IPS DF 19.7 (cell line): ENCODE data around the gene TRIM68.

ENCODE experiments used
- DNase-seq: peaks from one replicate; pipeline ENCODE4 v3.0.0-alpha.2; 2013; ENCODE audit warnings: low read depth, low spot score

The TRIM68 gene, protein sequence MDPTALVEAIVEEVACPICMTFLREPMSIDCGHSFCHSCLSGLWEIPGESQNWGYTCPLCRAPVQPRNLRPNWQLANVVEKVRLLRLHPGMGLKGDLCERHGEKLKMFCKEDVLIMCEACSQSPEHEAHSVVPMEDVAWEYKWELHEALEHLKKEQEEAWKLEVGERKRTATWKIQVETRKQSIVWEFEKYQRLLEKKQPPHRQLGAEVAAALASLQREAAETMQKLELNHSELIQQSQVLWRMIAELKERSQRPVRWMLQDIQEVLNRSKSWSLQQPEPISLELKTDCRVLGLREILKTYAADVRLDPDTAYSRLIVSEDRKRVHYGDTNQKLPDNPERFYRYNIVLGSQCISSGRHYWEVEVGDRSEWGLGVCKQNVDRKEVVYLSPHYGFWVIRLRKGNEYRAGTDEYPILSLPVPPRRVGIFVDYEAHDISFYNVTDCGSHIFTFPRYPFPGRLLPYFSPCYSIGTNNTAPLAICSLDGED

DNA sequence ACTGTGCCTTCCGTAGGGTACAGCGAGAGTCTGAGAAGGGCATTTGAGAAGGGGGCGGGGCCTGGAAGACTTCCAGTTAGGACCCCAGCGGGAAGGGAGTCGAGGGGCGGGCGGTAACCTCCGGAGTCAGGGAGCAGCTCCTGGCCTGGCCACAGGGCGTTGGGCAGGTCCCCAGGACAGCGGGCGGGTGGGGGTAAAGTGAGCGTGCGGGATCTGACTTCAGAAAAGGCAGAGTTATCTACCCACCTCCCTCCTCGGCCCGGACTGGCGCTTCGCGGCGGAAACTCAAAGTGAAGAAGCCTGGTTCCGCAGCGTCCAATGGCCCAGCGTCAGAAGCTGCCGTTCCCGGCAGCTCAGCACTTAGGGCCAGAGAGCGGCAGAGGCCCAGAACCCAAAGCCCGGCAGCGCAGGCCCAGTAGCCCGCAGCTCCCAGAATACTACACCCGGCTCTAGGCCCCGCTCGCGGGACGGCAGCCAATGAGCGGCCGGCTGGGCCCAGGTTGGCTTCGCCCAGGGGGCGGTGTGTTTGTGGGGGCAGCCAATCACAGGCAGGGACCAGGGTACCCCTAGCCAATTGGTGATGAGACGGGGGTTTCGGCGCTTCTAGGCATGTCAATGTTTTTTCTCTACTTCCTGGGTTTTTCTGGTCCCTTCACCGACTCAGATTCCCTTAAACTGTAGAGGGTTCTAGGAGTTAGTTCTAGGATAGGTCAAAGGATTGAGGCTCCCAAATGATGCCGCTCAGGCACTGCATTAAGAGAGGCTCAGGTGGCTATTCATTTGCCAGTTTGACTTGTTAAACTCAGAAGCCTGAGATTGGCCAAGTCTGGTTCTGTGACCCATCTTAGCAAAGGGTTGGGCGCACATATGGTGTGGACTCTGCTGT is at the start of gene TRIM68:
Gene TRIM68 (minus strand): TSS at position 451 of the 886 bp plus-strand sequence. CDS start 2,727 bp downstream, outside the sequence.
- peak; percentile 69 for DNase-seq

DNA sequence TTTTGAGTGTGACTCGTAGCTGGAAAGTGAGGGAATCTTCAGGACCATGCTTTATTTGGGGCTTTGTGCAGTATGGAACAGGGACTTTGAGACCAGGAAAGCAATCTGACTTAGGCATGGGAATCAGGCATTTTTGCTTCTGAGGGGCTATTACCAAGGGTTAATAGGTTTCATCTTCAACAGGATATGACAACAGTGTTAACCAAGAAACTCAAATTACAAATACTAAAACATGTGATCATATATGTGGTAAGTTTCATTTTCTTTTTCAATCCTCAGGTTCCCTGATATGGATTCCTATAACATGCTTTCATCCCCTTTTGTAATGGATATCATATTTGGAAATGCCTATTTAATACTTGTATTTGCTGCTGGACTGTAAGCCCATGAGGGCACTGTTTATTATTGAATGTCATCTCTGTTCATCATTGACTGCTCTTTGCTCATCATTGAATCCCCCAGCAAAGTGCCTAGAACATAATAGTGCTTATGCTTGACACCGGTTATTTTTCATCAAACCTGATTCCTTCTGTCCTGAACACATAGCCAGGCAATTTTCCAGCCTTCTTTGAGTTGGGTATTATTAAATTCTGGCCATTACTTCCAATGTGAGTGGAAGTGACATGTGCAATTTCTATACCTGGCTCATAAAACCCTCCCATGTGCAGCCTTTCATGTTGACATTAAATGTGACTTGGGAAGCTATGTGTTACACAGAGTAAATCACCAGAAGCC is 46.8 kb upstream of the TRIM68 start:
- DNase-seq: no peak

DNA sequence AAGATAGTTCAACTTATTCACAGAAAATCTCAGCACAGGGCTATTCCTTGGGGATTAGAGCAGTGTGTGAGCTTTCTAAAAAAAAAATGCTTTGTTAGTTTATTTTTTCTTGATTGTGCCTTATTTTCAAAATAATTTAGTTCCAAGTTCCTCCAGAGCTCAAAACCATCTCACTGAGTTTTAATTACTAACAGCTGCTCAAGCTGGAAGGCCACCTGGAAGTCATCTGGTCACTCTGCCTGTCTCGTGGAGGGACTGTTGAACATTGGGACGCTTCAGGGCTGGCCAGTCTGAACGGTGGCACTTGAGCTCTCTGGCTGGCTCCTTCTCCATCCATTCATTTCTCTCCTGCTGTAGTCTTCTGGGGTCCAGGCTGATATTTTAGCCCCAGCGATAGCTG is 39.7 kb upstream of the TRIM68 start:
- DNase-seq: no peak

DNA sequence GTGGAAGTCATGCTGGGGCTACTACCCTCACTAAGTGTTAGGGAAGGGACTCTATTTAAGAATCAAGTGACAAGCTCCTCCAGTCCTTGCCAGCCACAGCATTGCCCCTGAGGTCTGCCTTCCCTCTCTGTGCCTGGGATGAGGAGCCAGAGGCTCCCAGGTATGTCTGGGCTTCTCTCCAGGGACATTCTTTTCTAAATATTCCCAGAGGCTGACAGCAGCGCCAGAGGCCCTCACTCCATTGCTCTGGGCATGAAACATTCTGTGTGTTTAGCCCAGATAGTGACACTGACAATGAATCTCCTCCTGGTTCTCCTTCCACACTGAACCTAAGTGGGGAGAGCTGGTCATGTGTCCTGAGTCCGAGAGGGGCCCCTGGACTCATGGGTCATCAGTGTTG is 37.9 kb upstream of the TRIM68 start:
- DNase-seq: no peak

DNA sequence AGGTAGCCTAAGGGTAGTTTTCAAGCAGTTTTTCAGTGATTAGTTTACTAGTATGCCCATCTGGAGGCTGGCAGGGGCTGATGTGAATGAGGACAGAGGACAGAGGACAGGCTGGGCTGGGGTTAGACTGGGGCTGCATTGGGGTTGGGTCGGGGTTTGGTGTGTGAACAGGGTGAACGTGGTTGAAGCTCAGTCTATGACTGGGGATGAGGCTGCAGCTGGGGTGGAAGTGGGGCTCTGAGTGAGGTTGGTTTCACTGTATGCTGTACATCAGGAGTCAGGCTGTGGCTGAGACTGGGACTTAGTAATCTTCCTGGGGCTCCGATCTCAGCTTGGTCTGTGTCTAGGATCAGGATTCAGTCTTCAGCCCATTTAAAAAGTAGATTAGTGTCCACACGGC is 36.2 kb upstream of the TRIM68 start:
- DNase-seq: no peak

DNA sequence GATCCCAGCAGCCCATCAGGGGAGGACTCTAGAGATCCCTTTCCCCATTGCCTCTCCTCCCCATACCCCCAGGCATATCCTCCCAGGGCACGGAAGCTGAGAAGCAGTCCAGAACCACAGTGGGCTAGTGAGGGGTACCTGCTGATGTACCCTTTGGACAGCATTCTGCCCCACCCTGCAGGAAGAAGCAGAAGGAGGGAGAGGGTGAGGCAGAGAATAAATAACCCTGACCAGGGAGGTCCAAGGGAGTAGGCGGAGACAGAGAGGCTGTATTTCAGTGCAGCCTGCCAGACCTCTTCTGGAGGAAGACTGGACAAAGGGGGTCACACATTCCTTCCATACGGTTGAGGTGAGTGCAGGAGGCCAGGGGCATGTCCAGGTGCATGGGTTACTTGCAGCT is 35.7 kb upstream of the TRIM68 start, which contains the start of gene OR51E1:
Gene OR51E1 (plus strand): TSS at position 301 of the 400 bp plus-strand sequence. CDS start 8,545 bp downstream, outside the sequence.
- DNase-seq: no peak

DNA sequence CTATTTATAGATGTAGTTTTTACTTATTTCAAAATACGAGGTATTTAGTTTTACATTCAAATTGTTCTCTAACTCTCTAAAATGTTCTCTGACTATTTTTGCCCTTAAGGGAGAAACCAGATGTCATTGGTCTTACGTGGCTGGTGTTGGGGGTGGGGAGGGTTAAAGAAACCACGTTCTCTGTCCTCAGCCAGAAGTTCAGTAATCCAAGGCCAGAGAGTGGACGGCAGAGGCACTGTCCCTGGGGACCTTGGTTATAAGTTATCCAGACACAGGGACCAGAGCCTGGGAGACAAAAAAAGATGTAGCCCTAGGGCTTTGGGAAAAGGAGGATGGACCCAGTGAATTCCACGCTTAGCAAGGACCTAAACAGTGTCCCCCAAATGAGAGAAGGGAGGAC is 35.0 kb upstream of the TRIM68 start:
- DNase-seq: no peak

DNA sequence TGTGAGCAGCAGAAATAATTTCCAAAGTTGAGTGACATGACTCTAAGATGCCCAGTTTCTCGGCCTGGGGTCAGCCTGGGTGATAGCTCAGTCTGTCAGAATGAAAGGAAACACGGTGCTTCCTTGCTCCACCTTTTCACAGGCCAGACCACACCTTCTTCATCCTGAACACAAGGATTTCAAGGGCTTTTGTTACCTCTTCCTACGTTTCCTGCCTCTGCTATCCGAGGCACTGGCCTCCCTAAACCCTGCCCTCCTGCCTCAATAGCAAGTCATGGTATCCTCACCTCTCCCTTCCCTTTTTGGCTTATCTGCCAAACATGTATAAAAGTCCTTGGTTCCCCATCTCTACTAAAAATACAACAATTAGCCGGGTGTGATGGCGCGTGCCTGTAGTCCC is 34.0 kb upstream of the TRIM68 start:
- no peak for DNase-seq

DNA sequence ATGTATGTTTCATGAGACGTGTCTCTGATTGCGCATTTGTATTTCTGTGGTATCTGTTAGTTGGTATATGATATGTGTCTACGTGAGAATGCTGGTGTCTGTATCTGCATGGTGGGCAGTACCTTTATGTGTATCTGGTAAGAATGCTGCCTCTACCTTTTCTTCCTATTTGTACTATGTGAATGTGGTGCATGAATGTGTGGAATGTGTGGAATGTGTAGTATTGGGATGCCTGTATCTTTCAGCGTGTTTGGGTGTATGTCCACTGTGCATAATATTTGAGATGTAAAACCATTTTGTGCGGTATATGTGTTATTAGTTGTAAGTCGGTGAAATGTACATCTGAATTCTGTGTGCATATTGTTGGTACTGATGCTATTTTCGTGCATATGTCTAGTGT is 33.5 kb upstream of the TRIM68 start:
- no peak for DNase-seq

DNA sequence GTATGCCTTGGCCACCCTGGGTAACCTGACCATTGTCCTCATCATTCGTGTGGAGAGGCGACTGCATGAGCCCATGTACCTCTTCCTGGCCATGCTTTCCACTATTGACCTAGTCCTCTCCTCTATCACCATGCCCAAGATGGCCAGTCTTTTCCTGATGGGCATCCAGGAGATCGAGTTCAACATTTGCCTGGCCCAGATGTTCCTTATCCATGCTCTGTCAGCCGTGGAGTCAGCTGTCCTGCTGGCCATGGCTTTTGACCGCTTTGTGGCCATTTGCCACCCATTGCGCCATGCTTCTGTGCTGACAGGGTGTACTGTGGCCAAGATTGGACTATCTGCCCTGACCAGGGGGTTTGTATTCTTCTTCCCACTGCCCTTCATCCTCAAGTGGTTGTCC is 31.9 kb upstream of the TRIM68 start:
- DNase-seq: no peak

DNA sequence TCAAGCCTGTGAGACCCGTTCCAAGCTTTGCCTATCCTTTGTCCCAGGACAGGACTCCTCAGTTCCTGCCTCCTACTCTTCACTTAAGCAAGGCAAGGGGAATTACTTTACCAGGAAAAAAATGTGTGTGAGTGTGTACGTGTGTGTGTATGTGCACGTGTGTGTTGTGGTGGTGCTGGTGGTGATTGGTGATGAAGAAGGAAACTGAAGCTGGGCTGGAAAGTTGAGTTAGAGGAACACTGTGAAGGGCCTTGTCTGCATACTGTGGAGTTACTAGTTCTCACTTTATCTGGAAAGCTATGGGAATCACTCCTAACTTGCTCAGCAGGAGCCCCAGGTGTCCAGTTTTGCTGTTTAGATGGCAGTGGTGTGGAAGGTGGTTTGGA is 29.6 kb upstream of the TRIM68 start:
- no peak for DNase-seq

DNA sequence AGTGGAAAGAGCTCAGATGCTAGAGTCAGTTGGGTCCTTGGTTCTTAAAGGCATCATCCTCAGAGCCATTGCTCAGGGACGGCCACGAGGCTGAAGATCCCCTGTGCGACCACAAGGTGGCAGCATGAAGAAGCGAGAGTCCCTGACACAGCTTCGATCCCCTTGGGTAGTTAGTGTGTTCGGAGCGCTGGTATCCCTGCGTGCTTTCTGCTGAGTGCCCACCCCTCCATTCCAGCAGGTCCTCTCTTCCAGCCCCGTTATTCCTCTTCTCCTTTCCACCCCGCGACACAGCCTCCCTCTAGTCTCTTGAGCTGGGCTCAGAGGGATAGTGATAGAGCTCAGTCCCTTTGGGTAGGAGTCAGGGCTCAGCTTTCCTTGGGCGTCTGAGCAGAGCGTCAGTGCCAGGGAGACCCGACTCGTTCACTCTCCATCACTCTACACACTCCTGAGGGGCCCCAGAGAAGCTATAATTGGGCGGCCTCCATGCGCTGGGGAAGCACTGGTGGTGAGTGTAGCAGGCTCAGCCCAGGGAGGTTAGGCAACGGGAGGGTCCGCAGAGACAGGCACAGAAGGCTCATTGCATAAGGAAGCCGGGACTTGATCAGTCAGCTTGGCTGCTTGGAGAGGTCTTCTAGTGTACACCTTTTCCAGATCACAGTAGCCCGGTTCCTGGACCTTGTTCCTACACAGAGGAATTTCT is 29.1 kb upstream of the TRIM68 start, which contains the start of gene OR51D1:
Gene OR51D1 (plus strand): TSS at position 516 of the 700 bp plus-strand sequence. CDS start 2,314 bp downstream, outside the sequence.
- DNase-seq: peak; percentile 45

DNA sequence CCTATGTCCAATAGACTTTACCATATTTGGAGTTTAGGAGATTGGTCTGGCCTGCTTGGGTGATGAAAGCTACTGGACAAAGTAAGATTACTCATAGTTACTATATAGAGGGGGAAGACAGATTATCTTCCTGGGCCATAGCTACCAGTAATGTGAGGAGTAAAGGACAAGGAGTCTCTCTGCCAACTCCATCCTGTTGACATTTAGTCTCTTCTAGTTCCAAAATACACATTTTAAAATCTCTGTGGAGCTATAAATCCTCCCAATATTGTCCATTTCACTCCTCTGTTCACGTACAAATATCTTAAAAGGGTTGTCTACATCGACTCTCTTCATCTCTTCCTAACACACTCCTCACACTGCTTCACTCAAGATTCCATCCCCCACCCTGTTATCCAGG is 28.1 kb upstream of the TRIM68 start:
- DNase-seq: no peak

DNA sequence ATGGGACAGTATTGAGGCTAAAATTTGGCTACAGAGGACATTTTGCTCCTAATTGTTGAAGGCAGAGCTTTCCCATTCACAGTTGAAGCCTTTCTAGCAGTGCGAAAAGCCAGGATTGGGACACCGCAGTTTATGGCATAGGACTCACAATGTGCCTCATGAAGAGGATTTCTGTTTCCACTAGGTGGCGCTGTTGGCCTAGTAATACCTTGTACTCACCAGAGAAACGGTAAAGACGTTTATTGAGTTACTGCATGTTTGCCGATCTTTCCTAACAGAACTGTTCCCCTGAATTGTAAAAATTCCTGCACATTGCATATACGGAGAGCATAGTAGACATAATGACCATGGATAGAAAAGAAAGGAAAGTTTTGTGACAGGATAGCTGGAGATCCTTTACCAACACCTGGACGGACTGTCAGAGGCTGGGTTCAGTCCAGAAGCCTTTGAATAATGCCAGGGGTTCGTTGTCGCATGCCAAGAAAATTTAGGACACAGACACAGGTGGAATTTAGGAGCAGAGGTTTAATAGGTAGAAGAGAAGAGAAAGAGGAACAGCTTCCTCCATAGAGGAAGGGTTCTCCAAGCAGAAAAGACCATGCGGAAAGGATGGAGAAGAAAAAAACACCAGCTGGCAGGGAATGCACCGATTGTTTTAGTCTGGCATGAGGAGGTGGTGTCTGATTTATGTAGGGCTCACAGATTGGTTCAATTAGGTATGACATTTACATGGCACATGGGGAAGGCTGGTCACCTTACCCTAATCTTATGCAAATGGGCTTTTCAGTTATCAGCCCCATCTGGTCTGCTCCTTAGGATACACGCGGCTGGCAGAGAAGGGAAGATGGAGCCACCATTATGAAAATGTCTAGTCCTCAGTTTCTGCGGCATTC is 18.4 kb upstream of the TRIM68 start:
- DNase-seq: peak; percentile 52

DNA sequence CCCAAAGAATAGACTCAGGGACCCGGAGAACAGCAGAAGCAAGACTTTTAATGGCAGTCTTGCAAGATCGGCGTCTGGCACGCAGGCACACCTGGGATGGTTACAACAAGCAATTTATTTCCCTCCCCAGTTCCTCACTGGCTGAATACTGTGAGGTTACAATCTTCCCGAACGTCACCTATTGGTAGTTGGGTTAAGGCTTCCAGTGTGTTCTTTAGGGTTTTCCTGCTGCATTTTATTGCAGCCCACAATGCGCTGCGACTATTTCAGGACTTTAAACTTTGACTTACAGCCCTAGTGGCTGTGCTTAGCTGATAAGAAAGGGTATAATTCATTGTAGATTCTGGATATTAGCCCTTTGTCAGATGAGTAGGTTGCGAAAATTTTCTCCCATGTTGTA is 11.5 kb upstream of the TRIM68 start:
- no peak for DNase-seq

DNA sequence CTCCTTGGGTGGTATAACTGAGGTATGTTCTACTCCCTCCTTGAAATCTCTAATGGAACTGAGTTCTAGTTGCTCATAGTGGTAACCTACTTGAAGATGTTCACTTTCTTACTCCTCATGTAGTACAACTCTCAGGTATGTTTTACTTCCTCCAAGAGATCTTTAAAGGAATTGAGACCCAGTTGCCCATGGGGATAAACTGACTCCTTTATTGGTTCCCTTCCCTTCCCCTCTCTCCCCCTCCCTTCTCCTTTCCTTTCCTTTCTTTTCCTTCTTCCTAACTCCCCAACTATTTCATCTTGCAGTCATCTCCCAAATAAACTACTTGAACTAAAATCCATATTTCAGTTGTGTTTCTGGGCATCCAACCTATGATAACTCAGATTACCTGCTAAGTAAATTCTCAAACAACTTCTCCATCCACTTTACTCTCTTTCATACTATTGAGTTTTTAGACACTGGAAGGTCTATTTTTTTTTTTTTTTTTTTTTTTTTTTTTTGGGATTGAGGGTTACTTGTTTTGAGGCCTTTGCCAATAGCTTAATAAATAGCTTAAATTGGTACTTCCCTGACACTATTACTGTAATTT is 7.9 kb upstream of the TRIM68 start:
- DNase-seq: no peak

DNA sequence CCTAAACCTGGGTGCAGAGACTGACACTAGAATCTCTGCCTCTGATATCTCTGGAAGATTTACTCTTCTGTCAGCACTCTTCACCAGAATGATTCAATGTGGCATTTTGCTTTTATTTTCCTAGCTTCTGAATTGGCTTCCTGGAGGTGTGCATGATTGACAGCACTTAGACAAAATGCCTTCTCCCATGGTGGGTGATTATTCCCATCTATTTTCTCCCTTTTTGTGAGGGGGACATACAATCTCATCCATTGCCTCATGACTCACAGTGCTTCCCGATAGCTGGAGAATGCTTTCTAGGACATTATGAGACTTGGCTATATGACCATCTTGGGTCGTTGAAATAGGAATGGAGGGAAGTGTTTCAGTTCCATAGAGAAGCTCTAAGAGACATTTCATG is 4.0 kb upstream of the TRIM68 start:
- no peak for DNase-seq

DNA sequence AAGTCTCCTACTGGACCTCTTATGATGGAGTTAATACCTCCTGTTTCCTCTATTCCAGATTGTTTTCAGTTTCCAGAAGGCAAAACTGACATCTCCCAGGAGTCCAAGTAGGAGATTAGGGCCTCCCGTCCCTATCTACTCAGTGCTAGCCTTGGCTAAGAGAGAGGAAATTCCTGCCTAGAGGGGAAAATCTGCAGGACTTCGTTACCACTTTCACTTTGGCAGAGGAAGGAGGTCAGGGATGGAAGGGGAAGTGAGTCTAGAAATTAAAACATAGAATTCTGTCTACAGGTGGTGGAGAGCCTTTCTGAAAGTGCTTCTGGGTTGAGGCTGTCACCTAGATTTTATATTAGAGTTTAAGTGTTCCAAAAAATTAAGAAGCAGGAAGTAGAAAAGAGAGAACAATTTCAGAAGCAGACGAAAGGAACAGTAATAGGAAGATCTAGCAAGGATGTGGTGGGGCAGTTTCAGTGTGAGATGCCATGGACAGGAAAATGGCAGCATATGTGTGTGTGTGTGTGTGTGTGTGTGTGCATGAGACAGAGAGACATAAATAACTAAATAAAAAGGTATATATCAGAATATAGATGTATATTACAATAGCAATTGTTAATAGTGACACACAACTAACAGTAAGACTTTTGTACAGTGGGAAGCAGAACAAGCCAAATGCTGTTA is 2.4 kb upstream of the TRIM68 start:
- no peak for DNase-seq

DNA sequence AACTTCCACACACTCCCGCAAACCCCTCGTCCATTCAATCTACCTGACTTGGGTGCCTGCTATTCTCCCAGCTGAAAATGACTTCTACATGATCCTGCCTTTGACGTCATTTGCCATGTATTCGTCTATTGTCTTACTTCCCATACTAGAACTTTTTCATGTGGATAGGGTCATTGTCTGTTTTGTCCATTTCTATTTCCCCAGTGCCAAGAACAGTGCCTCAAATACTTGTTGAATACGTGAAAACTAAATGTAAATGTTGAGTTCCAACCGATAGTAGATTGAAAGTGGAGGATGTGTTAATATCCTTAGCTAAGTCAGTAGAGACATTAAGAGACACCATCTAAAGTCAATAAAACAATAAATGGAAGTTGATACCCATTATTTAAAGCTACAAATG is 935 bp downstream of the TRIM68 start:
- DNase-seq: no peak
